Erythroblast (primary cell): Measurements from ENCODE around the gene ZNF728.
"Not testable (repeated sequence)": the region's sequence is repeated elsewhere in the genome, so short reads cannot be mapped to it uniquely, and the experiment has no call there.

Source experiments
- DNase-seq, 2 experiments: peaks; one replicate each; lab custom pipeline; 2025; lab: John Stamatoyannopoulos, UW
- GATA1 ChIP-seq: IDR thresholded peaks from 2 replicates; pipeline ENCODE4 v1.6.1; 2011; ENCODE audit warnings: low read depth, mild to moderate bottlenecking, control low read depth, low read length, moderate library complexity
- POLR2A ChIP-seq: IDR thresholded peaks from 2 replicates; pipeline ENCODE4 v1.6.1; 2011; ENCODE audit warnings: mild to moderate bottlenecking, low read length

ZNF728 gene

DNA sequence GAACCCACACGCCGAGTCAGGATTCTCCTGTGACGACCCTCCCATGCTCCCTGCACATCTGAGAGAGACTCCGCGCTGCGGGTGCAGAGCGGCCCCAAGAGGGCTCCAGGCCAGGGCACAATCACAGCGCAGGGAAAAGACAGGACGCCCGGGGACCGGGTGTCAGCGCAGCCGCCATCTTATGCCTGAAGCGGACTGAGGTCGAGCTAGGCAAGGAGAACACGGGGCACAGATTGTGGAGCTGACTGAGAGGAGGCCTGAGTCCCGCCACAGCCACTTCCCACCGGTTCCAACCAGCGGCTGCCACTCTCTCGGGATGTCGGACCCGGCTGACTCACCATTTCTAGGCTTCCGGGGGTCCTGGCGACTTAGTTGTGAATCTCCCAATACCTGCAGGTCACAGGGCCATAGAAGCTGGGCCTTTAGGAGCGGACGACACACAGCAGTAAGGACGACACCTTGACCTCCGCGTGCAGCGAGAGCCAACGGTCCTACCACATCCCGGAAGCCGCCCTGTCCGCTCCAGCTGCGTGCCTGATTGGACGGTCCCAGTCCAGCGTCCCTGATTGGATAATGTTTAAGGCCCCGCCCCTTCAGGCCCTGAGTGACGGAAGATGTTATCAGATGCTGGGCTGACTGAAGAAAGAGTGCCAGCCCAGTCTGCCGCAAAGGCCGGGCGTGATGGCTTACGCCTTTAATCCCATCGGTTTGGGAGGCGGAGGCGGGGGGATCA is at the start of gene ZNF728:
TSS of gene ZNF728 (minus strand) at position 487 of the 733 bp plus-strand sequence. CDS start at position 341, 146 bp downstream.
- no peak for DNase-seq
- no peak for TF ChIP-seq POLR2A
- no peak for TF ChIP-seq GATA1

DNA sequence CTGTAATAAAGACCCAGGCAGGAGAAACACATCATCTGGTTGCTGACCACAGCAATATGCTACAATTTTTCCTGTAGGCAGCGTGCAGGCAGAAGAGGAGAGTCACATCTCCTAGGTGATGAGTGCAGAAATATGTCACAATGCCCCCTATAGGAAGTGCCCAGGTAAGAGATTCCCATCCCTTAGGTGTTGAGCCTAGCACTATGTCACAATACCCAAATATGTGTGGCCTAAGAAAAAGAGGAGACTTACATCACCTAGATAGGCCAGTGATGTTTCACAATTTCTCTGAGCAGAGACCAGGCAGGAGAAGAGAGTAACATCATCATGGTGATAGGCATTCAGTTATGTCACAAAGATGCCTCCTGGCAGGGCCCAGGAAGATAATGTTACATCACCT is 49.4 kb upstream of the ZNF728 start:
- no peak for TF ChIP-seq GATA1
- no peak for TF ChIP-seq POLR2A
- DNase-seq, result no peak

DNA sequence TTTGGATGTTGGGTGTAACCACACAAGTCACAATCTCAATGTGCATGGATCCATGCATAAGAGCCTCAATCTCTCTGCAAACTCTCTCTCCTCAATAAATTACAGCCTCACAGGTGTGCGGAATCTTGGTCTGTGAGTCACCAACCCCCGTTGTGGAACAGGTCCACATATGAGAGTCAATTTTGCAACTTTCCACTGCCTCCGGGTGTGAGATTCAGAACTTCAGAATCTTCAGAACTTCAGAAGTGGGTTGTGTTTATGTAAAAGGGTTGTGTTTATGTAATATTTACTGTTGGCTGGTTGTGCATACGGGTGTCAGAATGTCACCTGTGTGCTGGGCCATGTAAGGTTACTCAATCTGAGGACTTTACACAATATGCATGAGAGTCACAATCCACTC is 46.3 kb upstream of the ZNF728 start:
- DNase-seq, result no peak
- TF ChIP-seq POLR2A (no peak), GATA1 (no peak)

DNA sequence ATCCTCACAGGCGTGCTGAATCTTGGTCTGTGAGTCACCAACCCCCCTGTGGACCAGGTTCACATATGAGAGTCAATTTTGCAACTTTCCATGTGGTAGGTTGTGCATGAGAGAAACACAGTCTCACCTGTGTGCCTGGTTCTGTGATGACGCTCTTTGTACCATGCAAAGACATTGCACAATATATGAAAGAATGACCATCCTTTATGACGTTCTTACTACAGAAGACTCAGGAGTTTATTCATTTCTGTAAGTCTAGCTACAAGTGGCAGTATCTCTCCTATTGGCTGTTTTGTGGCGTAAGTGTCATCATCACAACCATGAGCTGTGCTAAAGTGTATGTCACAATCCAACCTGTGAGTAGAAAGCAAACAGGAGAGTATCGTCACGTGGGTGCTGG is 43.8 kb upstream of the ZNF728 start:
- TF ChIP-seq POLR2A (no peak), GATA1 (no peak)
- DNase-seq, result no peak

DNA sequence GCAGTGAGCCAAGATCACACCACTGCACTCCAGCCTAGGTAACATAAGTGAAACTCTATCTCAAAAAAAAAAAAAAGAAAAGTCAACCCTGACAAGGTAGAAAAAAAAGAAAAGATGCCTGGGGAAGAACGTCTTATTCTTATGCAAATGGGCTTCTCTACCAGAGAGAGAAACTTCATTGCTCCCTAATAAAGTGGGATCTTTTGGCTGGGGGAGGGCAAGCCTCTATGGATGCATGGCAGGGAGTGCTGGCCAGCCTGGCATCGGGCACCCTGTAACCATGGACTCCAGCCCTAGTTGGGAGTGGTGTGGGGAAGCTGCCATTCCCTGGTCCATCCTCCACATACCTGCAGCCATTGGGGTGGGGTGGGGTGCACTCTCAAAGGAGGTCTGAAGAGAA is 30.7 kb upstream of the ZNF728 start:
- TF ChIP-seq POLR2A (no peak), GATA1 (no peak)

DNA sequence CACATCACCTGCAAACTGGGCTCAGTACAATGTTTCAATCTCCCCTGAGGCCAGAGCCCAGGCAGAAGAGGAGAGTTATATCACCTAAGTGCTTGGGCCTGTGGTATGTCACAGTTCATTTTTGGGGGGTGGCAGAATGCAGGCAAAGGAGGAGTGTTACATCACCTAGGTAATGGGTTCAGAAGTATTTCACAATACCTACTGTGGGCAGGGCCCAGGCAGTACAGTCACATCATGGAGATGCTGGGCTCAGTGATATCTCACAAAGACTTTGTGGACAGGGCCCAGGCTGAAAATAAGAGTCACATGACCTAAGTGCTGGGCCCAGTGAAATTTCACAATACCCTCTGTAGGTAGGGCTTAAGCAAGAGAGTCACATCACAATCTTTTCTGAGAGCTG is 12.7 kb upstream of the ZNF728 start:
- DNase-seq, result no peak
- TF ChIP-seq GATA1 (no peak), POLR2A (no peak)

More for the DNA sequence above, 30.7 kb upstream of the ZNF728 start:
- no peak for DNase-seq

DNA sequence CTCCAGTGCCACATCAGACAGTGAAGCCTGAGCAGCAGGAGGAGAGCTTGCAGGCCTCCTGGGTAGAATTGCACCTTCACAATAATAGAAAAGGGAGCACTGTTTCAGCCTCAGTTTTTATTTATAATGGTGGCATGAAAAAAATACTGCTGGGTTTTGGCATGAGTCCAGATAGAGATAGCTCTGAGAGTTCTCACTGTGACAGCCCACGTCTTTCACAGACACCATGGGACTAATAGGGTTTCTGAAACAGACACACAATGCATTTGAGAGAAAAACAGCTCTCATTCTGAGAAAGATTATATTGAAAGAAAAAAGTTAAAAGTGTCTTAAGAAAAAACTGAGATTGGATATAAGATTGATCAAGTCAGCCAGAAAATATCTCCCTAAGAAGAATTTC is 8.0 kb downstream of the ZNF728 start:
- DNase-seq, result not testable (repeated sequence)

DNA sequence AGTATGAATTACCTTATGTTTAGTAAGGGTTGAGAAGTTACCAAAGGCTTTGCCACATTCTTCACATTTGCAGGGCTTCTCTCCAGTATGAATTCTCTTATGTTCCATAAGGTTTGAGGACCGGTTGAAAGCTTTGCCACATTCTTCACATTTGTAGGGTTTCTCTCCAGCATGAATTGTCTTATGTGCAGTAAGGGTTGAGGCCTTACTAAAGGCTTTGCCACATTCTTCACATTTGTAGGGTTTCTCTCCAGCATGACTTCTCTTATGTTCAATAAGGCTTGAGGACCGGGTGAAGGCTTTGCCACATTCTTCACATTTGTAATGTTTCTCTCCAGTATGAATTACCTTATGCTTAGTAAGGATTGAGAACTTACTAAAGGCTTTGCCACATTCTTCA is 26.7 kb downstream of the ZNF728 start:
- TF ChIP-seq GATA1 (no peak), POLR2A (no peak)
- no peak for DNase-seq

DNA sequence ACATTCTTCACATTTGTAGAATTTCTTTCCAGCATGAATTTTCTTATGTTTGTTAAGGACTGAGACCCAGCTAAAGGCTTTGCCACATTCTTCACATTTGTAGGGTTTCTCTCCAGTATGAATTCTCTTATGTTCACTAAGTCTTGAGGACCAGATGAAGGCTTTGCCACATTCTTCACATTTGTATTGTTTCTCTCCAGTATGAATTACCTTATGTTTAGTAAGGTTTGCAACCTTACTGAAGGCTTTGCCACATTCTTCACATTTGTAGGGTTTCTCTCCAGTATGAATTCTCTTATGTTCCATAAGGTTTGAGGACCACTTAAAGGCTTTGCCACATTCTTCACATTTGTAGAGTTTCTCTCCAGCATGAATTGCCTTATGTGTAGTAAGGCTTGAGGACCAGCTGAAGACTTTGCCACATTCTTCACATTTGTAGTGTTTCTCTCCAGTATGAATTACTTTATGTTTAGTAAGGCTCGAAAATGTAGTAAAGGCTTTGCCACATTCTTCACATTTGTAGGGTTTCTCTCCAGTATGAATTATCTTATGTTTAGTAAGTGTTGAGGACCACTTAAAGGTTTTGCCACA is 27.3 kb downstream of the ZNF728 start:
- DNase-seq, result not testable (repeated sequence)

DNA sequence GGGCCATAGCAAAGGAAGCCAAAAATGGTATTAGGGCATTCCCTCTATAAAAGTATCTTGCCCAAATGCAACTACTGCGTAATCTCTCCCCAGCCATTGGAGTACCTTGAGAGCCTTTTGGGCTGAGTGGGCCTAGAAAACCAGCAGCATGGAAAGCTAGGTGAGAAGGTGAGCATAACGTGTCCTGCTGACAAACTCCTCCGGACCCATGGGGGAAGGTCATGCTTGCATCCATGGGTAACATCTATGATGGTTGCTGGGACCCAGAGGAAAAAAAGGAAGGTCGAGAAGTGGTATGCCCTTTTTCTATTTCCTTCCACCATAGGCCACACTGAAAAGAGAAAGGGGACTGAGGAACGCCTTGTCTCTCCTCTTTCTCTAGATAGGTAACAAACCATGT is 57.4 kb downstream of the ZNF728 start:
- DNase-seq, result peak; percentile 48 to 52
- TF ChIP-seq POLR2A (no peak), GATA1 (no peak)

DNA sequence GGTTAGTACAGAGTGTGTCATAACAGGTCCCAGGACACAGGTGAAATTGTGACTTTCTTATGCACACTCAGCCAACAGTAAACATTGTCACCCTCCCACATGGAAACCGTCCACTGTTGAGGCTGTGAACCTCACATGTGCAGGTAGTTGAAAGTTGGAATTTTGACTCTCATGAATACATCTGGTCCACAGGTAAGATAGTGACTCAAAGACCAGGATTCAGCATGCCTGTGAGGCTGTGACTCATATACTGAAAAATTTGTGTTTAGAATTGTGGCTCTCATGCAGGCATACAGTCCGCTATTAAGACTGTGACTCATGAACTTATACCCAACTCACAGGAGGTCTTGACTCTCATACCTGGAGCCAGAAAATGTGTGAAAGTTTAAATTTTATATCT is 67.8 kb downstream of the ZNF728 start:
- TF ChIP-seq POLR2A, result no peak
- no peak for TF ChIP-seq GATA1
- no peak for DNase-seq

DNA sequence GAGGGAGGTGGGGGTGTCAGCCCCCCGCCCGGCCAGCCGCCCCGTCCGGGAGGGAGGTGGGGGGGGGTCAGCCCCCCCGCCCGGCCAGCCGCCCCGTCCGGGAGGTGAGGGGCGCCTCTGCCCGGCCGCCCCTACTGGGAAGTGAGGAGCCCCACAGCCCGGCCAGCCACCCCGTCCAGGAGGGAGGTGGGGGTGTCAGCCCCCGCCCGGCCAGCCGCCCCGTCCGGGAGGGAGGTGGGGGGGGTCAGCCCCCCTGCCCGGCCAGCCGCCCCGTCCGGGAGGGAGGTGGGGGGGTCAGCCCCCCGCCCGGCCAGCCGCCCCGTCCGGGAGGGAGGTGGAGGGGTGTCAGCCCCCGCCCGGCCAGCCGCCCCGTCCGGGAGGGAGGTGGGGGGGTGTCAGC is 75.4 kb downstream of the ZNF728 start:
- not testable (repeated sequence) for DNase-seq

DNA sequence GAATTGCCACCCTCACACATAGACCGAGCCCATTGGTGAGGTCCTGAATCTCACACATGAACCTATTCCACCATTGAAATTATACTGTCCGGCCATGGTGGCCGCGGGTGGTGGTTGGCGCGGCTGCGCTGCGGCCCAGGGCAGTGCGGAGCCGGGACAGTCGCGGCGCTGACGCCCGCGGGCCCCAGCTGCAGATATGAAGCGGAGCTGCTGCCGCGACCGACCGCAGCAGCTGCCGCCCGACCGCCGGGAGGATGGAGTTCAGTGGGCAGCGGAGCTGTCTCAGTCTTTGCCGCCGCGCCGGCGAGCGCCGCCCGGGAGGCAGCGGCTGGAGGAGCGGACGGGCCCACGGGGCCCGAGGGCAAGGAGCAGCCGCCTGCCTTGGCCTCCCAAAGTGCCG is 77.8 kb downstream of the ZNF728 start:
- DNase-seq, result not testable (repeated sequence)
